HEK293T (cell line): ENCODE data around the gene SLC13A4.
"Not testable (repeated sequence)": the region's sequence is repeated elsewhere in the genome, so short reads cannot be mapped to it uniquely, and the experiment has no call there.

Experiments
- BHLHE40 ChIP-seq: fragments of 450-650 bp; IDR thresholded peaks from 2 replicates; pipeline ENCODE4 v1.6.1; 2016; ENCODE audit warnings: mild to moderate bottlenecking, moderate library complexity, borderline replicate concordance
- FOXA1 ChIP-seq: fragments of 450-650 bp; IDR thresholded peaks from 2 replicates; pipeline ENCODE4 v1.6.1; 2016; ENCODE audit warnings: mild to moderate bottlenecking
- LEF1 ChIP-seq: fragments of 450-650 bp; IDR thresholded peaks from 2 replicates; pipeline ENCODE4 v1.6.1; 2017; ENCODE audit warnings: mild to moderate bottlenecking, borderline replicate concordance
- SP1 ChIP-seq: fragments of 450-650 bp; IDR thresholded peaks from 2 replicates; pipeline ENCODE4 v1.6.1; 2017
- ZNF384 ChIP-seq: fragments of 450-650 bp; IDR thresholded peaks from 2 replicates; pipeline ENCODE4 v1.6.1; 2016
- TF ChIP-seq, protein P1 (sequence below): fragments of 450-650 bp; IDR thresholded peaks from 2 replicates; pipeline ENCODE4 v1.6.1; 2016

DNA sequence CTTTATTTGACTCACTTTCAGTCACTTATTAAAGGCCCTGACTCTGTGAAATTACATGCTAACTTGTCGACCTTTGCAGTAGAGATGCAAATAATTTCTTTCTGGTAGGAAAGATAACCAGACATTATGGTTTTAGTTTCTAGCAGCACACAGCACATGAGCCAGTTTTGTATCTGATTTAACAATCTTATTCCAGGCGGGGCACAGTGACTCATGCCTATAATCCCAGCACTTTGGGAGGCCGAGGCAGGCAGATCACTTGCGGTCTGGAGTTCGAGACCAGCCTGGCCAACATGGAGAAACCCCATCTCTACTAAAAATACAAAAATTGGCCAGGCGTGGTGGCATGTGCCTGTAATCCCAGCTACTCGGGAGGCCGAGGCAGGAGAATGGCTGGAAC, 47.9 kb upstream of the SLC13A4 start:
- TF ChIP-seq FOXA1, SP1, BHLHE40, ZNF384, LEF1: not testable (repeated sequence)
- TF ChIP-seq, protein P1, sequence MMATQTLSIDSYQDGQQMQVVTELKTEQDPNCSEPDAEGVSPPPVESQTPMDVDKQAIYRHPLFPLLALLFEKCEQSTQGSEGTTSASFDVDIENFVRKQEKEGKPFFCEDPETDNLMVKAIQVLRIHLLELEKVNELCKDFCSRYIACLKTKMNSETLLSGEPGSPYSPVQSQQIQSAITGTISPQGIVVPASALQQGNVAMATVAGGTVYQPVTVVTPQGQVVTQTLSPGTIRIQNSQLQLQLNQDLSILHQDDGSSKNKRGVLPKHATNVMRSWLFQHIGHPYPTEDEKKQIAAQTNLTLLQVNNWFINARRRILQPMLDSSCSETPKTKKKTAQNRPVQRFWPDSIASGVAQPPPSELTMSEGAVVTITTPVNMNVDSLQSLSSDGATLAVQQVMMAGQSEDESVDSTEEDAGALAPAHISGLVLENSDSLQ = not testable (repeated sequence)
